ENCODE results near the gene FAM53B. TPM values are rescaled to one million over a fixed set of nuclear protein-coding genes. Genes with fewer than 3 reads are reported as not detected.
A peak's percentile ranks its signal among the peaks of the same experiment; 100 is the strongest.

The FAM53B gene
- total and polyA plus RNA-seq, 8 donors, result 5.7 to 46.9 (median 11.4) TPM

- TF ChIP-seq POLR2AphosphoS5 (IDR thresholded peaks at IDR 0.05) (no peak), POLR2A (IDR thresholded peaks at IDR 0.05) (no peak), EP300 (IDR thresholded peaks at IDR 0.05) (no peak)
- intact Hi-C loops (cut with DNase I; ENCODE audit: low total_unique reads), result no loop called here
- Histone ChIP-seq H3K4me1 (peaks cover 38 to 87% (median 54%) of the 10 kb centered on the region in 4 donors), H3K27me3 (no peaks in the 10 kb centered on the region), H3K36me3 (peaks cover 0 to 10% (median 5%) of the 10 kb centered on the region in 4 donors), H3K27ac (no peak overlapping the region), H3K4me3 (no peak overlapping the region), H3K9me3 (no peaks in the 10 kb centered on the region)
- no peak for DNase-seq
- 75 to 91% (median 89%) methylated on average over 6 of the region's 6 CpGs for WGBS, 5 donors
Measured at GRCh38 chr10:124656541-124656940, 87.6 kb downstream of the FAM53B start.

GRCh38 chr10:124656113-124656490 is 88.1 kb downstream of the FAM53B start:
- no peak for DNase-seq
- H3K4me3 ChIP-seq, result no peak overlapping the region
- intact Hi-C loops (cut with DNase I; ENCODE audit: low total_unique reads), result no loop called here
- H3K9me3 ChIP-seq, result no peaks in the 10 kb centered on the region
- peaks cover 38 to 91% (median 58%) of the 10 kb centered on the region in 4 donors for H3K4me1 ChIP-seq
- TF ChIP-seq POLR2AphosphoS5 (IDR thresholded peaks at IDR 0.05) (no peak), POLR2A (IDR thresholded peaks at IDR 0.05) (no peak), CTCF (IDR thresholded peaks at IDR 0.05) (no peak), EP300 (IDR thresholded peaks at IDR 0.05) (no peak)
- peaks cover 0 to 10% (median 5%) of the 10 kb centered on the region in 4 donors for H3K36me3 ChIP-seq
- WGBS, 5 donors, result 96 to 98% (median 97%) methylated on average over 7 of the region's 7 CpGs
- peak overlapping the region in 1 of 5 donors; percentile 46 for H3K27ac ChIP-seq
- H3K27me3 ChIP-seq, result no peaks in the 10 kb centered on the region

- WGBS, 5 donors, result 85 to 91% (median 87%) methylated on average over 13 of the region's 13 CpGs
- Histone ChIP-seq H3K4me1 (peaks cover 38 to 96% (median 61%) of the 10 kb centered on the region in 4 donors), H3K27me3 (no peaks in the 10 kb centered on the region), H3K27ac (peak overlapping the region in 4 of 5 donors; percentile 41 to 72 (median 51)), H3K9me3 (no peaks in the 10 kb centered on the region), H3K36me3 (peaks cover 0 to 10% (median 5%) of the 10 kb centered on the region in 4 donors), H3K4me3 (no peak overlapping the region)
- DNase-seq, result no peak
- no peak for TF ChIP-seq EP300 (IDR thresholded peaks at IDR 0.05)
- no peak for TF ChIP-seq POLR2AphosphoS5 (IDR thresholded peaks at IDR 0.05)
- TF ChIP-seq POLR2A (IDR thresholded peaks at IDR 0.05), result no peak
- no peak for TF ChIP-seq CTCF (IDR thresholded peaks at IDR 0.05)
- intact Hi-C loops (cut with DNase I; ENCODE audit: low total_unique reads), result no loop called here
Measured at GRCh38 chr10:124655191-124656112, 88.7 kb downstream of the FAM53B start.

- no peak overlapping the region for H3K4me3 ChIP-seq
- H3K27me3 ChIP-seq, result no peaks in the 10 kb centered on the region
- TF ChIP-seq EP300 (IDR thresholded peaks at IDR 0.05), result no peak
- no peak for TF ChIP-seq POLR2AphosphoS5 (IDR thresholded peaks at IDR 0.05)
- TF ChIP-seq POLR2A (IDR thresholded peaks at IDR 0.05), result no peak
- no peak for TF ChIP-seq CTCF (IDR thresholded peaks at IDR 0.05)
- no peaks in the 10 kb centered on the region for H3K9me3 ChIP-seq
- no peak for DNase-seq
- 68 to 79% (median 76%) methylated on average over 3 to 7 of the region's 7 CpGs; no CpG with 5 or more reads in 1 of the 5 donors for whole genome bisulfite sequencing, 5 donors
- intact Hi-C loops (cut with DNase I; ENCODE audit: low total_unique reads), result no loop called here
- peaks cover 0 to 10% (median 5%) of the 10 kb centered on the region in 4 donors for H3K36me3 ChIP-seq
- peak overlapping the region; percentile 26 to 72 (median 46) for H3K27ac ChIP-seq
- peaks cover 35 to 96% (median 58%) of the 10 kb centered on the region in 4 donors for H3K4me1 ChIP-seq
Measured at GRCh38 chr10:124654686-124655085, 89.5 kb downstream of the FAM53B start.
